ENCODE data around the gene MIDN. TPM values are rescaled to one million over a fixed set of nuclear protein-coding genes. Genes with fewer than 3 reads are reported as not detected.
A peak's percentile ranks its signal among the peaks of the same experiment; 100 is the strongest.

The MIDN gene
- total and polyA plus RNA-seq, 3 donors from 2014 or later, result 30.3 to 42.4 (median 38.2) TPM

DNA sequence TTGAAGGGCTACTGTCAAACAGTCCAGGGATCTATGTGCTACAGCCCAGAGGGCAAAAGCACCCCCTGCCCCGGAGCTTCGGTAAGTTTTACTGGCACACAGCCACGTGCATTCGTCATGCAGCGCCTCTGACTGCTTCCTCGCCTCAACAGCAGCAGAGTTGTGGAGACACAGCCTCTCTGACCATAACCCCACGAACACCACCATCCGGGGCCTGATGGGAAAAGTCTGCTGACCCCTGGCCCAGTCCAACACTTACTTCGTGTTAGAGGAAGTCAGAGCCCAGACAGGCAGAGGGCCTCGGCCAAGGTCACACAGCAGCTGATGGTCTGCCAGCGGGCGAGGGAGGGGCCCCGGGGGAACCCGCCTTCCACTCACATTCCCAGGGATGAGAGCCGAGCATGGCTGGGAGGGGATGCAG, 15.7 kb upstream of the MIDN start:
- Histone ChIP-seq H3K9me3 (no peaks in the 10 kb centered on the region), H3K4me1 (peaks cover 24% of the 10 kb centered on the region), H3K4me3 (no peak overlapping the region), H3K27me3 (no peaks in the 10 kb centered on the region), H3K36me3 (ENCODE audit: low read depth, missing control alignments) (no peaks in the 10 kb centered on the region), H3K27ac (peak overlapping the region in 1 of 2 donors; percentile 39)
- TF ChIP-seq, protein P1, sequence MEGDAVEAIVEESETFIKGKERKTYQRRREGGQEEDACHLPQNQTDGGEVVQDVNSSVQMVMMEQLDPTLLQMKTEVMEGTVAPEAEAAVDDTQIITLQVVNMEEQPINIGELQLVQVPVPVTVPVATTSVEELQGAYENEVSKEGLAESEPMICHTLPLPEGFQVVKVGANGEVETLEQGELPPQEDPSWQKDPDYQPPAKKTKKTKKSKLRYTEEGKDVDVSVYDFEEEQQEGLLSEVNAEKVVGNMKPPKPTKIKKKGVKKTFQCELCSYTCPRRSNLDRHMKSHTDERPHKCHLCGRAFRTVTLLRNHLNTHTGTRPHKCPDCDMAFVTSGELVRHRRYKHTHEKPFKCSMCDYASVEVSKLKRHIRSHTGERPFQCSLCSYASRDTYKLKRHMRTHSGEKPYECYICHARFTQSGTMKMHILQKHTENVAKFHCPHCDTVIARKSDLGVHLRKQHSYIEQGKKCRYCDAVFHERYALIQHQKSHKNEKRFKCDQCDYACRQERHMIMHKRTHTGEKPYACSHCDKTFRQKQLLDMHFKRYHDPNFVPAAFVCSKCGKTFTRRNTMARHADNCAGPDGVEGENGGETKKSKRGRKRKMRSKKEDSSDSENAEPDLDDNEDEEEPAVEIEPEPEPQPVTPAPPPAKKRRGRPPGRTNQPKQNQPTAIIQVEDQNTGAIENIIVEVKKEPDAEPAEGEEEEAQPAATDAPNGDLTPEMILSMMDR (IDR thresholded peaks at IDR 0.05), result no peak
- TF ChIP-seq POLR2A (IDR thresholded peaks at IDR 0.05), result no peak
- 24 to 55% methylated on average over 4 to 15 of the region's 15 CpGs for WGBS, 2 donors
- intact Hi-C loops (cut with DNase I; ENCODE audit: low total_unique reads), result no loop called here
- peak; percentile 77 for DNase-seq

DNA sequence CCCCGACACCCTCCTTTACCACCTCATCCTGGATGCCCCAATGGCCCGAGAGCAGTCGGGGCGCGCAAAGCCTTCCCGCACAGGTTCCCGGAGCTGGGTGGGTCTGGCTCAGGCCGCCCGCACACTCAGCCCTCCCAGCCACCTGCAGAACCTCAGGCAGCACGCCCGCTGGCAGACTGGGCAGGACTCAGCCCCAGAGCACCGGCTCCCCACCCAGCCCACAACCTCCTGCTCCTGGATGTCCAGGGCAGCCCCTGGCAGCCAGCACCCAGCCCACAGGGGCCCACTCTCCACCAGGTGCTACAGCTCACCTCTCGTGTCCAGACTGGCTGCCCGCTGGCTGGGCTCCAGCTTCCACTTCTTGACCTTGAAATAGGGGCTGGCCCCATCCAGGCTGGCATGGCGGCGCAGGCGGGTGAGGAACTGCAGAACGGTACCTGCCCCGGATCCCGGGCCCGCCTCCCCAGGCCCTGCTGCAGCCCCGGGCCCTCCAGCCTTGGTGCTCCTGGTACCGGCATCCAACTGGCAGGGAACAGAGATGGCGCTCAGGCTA, 15.2 kb upstream of the MIDN start:
- peaks cover 27% of the 10 kb centered on the region for H3K4me1 ChIP-seq
- intact Hi-C loops (cut with DNase I; ENCODE audit: low total_unique reads), result no loop called here
- TF ChIP-seq, protein P1 (IDR thresholded peaks at IDR 0.05), result no peak
- TF ChIP-seq POLR2A (IDR thresholded peaks at IDR 0.05), result no peak
- H3K4me3 ChIP-seq, result no peak overlapping the region
- no peaks in the 10 kb centered on the region for H3K9me3 ChIP-seq
- H3K27ac ChIP-seq, result no peak overlapping the region
- H3K36me3 ChIP-seq (ENCODE audit: low read depth, missing control alignments), result no peaks in the 10 kb centered on the region
- WGBS, 2 donors, result 49 to 62% methylated on average over 3 to 24 of the region's 24 CpGs
- no peaks in the 10 kb centered on the region for H3K27me3 ChIP-seq
- no peak for DNase-seq

DNA sequence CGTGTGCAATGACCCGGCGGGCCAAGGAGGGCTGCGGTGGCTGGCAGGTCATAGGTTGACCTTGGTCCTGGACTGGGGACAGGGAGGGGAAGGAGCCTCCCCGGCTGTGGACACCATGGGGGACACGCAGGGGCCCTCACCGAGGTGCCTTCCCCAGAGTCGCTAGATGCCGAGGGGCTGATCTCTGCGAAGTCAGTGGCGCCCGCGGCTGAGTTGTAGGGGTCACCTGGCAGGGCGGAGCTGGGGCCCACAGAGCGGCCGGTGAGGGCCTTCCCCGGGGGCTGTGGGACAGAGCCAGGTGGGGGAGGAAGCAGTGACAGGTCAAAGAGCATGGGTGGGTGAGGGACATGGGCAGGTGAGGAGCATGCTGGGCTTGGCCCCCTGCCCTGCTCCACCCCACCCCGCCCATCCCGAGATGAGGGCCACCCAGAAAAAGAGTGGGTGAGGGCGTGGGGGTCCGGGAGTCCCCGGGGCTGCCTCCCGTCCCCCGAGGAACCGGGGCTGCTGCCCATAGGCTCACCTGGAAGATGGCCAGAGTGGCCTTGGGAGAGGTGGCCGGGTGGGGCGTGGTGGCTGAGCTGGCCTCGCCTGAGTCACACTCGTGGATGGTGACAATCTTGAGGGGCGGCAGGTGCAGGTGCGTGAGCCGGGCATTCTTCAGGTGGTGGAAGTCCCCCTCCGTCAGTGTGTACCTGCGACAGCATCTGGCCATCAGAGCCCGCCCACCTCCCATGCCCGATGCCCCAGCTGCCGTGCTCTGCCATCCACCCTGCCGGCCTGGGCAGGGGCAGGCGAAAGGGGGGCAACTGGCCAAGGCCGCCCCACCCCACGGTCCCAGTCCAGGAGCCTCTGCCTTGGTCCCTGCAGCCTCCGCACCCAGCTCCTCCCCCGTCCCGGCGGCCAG, 14.1 kb upstream of the MIDN start:
- no peak for DNase-seq
- H3K36me3 ChIP-seq (ENCODE audit: low read depth, missing control alignments), result no peaks in the 10 kb centered on the region
- 91 to 94% methylated on average over 26 to 45 of the region's 45 CpGs for WGBS, 2 donors
- peaks cover 34% of the 10 kb centered on the region for H3K4me1 ChIP-seq
- H3K27me3 ChIP-seq, result no peaks in the 10 kb centered on the region
- intact Hi-C loops (cut with DNase I; ENCODE audit: low total_unique reads), result no loop called here
- TF ChIP-seq, protein P1 (IDR thresholded peaks at IDR 0.05), result no peak
- TF ChIP-seq POLR2A (IDR thresholded peaks at IDR 0.05), result no peak
- H3K9me3 ChIP-seq, result no peaks in the 10 kb centered on the region
- no peak overlapping the region for H3K4me3 ChIP-seq
- H3K27ac ChIP-seq, result no peak overlapping the region

DNA sequence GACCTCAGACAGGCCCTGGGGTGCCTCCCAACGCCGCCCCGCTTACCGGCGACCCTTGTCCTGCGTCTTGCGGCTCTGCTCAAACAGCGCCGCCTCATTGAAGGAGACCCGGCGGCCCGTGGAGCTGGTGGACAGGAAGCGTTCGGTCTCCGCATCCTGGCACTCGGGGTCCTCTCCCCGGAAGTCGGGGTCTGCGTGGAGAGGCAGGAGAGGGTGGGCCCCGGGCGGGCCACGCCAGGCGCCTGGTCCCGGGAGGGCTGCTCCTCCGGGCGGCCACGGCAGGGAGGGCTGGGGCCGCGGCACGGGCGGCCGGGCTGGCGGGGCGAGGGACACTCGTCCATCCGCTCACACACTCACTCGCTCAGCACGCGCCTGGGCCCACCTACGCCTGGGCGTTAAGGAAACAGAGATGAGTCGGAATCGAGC, 13.4 kb upstream of the MIDN start:
- 89 to 95% methylated on average over 24 to 43 of the region's 43 CpGs for WGBS, 2 donors

More for the DNA sequence above, 13.4 kb upstream of the MIDN start:
- Histone ChIP-seq H3K27ac (no peak overlapping the region), H3K4me3 (no peak overlapping the region), H3K27me3 (no peaks in the 10 kb centered on the region), H3K9me3 (no peaks in the 10 kb centered on the region), H3K4me1 (peaks cover 38% of the 10 kb centered on the region), H3K36me3 (ENCODE audit: low read depth, missing control alignments) (no peaks in the 10 kb centered on the region)
- intact Hi-C loops (cut with DNase I; ENCODE audit: low total_unique reads), result no loop called here
- TF ChIP-seq, protein P1 (IDR thresholded peaks at IDR 0.05), result no peak
- TF ChIP-seq POLR2A (IDR thresholded peaks at IDR 0.05), result no peak
- DNase-seq, result no peak
